Iris pigment epithelial cell (primary cell): ENCODE results near the gene OR52E1.
A peak's percentile ranks its signal among the peaks of the same experiment; 100 is the strongest.
"Not testable (repeated sequence)": the region's sequence is repeated elsewhere in the genome, so short reads cannot be mapped to it uniquely, and the experiment has no call there.

Experiments used
- DNase-seq: peaks from one replicate; pipeline ENCODE4 v3.0.0-alpha.2; 2011; ENCODE audit warnings: low read depth

The OR52E1 gene

DNA sequence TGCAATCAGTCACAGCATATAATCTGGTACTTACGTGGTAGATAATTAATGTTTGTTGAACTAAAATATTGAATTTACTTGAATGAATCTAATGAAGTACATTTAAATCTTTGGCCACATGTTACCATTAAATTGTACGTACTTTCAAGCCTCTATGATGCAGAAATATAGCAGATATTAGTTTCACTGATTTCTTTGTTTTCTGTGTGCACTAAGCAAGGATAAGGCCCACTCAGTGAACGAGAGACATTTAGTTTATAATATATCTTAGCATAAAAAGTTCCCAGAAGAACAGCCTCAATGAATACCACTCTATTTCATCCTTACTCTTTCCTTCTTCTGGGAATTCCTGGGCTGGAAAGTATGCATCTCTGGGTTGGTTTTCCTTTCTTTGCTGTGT, at the start of gene OR52E1:
Gene OR52E1, plus strand, starts transcription at position 301 of the 400 bp plus-strand sequence.
- no peak for DNase-seq

DNA sequence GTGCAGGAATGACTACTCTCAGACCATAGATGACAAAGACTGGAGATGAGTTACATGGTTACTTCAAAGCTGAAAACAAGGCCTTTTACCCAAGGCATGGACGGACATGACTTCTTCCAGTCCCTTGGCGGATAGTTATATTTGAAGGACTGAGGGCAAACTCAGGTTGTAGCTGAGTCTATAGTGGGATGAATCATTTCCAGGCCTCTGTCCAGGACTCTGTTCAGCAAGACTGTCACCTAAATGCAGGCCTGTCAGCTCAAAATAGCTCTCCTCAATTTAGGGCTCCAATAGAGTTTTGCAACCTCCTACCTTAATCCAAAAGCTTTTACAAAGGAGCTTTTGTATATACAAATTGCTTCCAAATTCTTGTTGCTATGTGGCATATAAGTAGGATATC, 47.4 kb upstream of the OR52E1 start:
- no peak for DNase-seq

DNA sequence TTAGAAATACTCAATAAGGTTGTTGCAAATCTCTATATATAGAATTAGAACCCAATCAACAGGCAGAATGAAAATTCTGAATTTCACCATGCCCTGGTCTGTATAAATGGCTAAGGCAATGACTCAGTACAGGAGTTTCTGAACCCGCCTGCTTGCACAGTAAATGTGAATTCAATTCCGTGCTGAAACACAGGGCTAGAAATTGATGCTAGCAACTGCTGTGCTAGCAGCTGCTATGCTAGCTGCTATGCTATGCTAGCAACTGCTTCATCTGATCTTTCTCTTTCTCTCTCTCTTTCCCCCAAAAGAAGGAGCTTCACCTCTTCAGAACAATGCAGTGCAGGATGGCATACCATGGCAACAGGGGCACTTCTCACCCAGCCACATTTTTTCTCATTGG, 32.7 kb upstream of the OR52E1 start:
- no peak for DNase-seq

DNA sequence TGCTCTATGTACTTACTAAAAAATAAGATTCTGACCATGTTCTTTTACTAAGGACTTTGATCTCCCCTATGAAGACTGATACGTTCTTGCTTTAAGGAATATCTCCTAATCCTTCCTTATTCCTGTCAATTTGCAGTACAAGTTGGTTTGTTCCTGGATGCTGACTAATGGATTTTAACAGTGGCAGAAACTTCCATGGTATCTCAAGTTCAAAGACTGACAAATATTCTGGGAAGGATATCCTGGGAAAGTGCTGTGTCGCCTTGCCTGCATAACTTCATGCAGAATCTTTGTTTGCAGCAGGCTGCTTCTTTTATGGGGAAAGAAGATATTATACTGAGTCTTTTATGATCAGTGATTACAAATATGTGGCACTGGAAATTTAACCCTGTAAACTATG, 31.4 kb upstream of the OR52E1 start:
- no peak for DNase-seq

DNA sequence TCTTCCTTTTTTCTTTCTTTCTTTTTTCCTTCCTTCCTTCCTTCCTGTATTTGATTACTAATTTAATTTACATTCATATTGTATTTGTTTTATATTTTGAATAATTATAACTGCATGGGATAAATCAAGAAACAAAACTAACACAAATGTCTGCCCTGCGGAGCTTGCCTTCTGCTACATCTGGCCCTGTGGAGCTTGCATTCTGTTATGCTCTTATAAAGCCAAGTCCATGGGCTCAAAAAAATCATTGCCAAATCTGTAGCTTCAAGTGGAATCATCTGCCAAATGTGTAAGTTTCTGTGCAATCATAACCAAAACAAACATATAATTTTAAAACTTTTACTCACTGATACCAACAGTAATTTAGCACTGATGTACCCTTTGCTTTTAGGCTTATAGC, 31.0 kb upstream of the OR52E1 start:
- no peak for DNase-seq

DNA sequence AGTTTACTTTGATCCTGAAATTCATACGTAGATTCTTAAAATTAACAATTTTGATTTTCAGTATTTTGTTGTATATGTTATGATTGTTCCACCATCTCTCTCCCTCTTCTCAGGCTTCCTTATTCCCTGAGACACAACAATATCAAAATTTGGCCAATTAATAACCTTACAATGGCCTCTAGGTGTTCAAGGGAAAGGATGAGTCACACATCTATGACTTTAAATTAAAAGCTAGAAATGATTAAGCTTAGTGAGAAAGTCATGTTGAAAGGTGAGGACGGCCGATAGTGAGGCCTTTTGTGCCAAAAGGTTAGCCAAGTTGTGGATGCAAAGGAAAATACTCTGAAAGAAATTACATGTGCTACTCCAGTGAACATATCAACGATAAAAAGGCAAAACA, 28.5 kb upstream of the OR52E1 start:
- DNase-seq = no peak

DNA sequence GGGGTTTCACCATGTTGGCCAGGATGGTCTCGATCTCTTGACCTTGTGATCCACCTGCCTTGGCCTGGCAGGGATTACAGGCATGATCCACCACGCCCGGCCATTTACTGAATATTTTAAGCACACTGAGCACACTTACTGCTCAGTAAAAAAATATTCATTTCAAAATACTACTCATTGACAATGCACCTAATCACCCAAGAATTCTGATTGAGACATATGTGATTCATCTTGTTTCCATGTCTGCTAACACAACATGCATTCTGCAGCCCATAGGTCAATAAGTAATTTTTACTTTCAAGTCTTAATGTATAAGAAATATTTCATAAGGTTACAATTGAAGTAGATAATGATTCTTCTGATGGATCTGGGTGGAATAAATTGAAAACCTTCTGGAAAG, 27.3 kb upstream of the OR52E1 start:
- DNase-seq = peak; percentile 28

DNA sequence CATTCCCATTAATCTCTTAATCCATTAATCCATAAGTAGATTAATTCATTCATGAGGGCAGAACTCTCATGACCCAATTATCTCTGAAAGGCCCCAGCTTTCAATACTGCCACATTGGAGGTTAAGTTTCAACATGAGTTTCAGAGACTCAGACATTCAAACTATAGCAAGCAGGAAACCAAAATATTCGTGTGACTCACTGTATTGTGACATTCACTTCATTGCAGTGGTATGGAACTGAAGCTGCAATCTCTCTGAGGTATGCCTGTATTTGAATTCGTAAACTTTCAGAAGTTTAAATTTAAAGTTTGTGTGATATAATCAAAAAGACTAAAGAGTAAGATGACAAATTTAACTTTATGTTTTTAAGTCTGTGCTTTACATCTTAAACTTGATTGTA, 26.0 kb upstream of the OR52E1 start:
- peak; percentile 80 for DNase-seq

DNA sequence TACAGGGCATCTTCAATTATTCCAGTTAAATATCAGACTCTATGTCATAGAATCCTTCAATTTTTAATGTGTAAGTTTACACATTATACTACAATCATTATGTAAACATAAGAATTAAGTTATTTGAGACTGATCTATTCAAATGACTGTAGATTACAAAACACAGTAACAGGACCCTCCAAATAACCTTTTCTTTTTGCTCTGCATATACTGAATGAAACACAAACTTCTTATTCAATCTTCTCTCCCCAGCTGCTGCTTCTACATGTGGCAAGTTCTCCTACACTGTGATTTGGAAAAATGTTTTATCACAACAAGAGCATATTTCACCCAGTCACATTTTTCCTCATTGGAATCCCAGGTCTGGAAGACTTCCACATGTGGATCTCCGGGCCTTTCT, 23.1 kb upstream of the OR52E1 start, which contains the start of gene OR52J3:
Gene OR52J3, plus strand, starts transcription at position 301 of the 400 bp plus-strand sequence. Its CDS starts 0 bp downstream, at position 301.
- DNase-seq = no peak

DNA sequence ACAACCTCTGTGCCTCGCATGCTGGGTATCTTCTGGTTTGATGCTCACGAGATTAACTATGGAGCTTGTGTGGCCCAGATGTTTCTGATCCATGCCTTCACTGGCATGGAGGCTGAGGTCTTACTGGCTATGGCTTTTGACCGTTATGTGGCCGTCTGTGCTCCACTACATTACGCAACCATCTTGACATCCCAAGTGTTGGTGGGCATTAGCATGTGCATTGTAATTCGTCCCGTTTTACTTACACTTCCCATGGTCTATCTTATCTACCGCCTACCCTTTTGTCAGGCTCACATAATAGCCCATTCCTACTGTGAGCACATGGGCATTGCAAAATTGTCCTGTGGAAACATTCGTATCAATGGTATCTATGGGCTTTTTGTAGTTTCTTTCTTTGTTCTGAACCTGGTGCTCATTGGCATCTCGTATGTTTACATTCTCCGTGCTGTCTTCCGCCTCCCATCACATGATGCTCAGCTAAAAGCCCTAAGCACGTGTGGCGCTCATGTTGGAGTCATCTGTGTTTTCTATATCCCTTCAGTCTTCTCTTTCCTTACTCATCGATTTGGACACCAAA, 22.5 kb upstream of the OR52E1 start:
- no peak for DNase-seq

DNA sequence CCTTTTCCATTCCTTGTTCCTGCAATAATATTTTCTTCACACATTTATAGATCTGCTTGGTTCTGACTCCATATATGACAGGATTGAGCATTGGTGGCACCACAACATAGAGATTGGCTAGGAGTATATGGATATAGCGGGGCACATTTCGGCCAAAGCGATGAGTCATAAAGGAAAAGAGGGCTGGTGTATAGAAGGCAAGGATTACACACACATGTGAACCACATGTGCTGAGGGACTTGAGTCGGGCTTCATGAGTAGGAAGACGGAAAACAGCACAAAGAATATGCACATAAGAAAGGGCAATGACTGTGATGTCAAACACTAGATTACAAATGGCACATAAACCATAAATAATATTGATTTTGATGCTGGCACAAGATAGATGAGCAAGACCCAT, 10.7 kb upstream of the OR52E1 start:
- not testable (repeated sequence) for DNase-seq

DNA sequence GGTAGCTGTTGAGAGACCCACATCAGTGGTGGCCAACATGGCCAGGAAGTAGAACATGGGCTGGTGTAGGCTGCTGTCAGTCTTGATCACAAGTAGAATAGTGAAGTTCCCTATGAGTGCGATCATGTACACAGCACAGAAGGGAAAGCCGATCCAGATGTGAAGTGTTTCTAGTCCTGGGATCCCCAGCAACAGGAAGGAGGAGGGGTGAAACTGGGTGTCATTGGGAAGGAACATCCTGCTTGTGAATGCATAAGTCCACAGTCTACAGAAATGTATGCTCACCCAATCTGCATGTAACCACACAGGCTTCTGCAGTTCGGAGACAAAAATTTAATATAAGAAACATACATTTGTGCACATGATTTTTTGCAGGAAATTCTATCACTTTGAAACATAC, 10.0 kb upstream of the OR52E1 start, which contains the start of gene OR52E2:
Gene OR52E2, minus strand, starts transcription at position 237 of the 400 bp plus-strand sequence. Its CDS starts 0 bp downstream, at position 237.
- DNase-seq = no peak

DNA sequence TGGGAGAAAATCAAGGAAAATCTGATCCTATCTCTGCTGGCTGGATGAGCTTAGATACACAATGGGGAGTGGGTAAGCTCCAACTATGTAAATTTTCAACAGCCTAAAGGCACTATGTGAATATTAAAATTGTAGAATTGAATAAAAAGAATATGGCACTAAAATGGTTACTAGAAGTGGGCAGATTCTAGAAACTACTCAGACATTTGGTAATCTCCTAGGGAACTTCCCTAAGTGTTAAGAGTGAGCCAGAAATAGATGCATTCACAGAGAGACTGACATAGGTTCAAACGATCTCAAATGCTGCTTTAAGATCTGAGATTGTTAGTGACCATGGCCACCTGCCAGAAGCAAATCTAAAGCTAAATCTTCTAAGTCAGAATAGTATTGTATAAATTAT, 4.3 kb upstream of the OR52E1 start:
- DNase-seq = no peak

DNA sequence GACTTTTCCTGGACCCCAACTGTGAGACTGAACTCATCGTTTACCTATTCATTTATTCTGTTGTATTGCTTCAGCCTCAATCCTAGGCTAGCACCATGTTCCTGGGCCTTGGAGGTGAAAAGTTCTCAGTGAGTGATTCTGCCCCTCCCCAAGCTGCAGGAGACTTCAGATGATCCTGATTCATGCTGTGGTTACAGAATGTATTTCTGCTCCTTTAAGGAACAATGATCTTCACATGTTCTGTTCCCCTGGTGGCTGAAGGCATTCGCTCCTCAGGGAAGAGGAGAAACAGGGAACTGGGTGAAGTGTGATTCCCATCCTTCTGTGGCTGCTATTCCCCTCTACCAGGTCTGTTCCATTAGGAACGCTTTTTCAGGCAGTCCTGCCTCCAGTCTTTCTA, 2.4 kb downstream of the OR52E1 start:
- DNase-seq = no peak

DNA sequence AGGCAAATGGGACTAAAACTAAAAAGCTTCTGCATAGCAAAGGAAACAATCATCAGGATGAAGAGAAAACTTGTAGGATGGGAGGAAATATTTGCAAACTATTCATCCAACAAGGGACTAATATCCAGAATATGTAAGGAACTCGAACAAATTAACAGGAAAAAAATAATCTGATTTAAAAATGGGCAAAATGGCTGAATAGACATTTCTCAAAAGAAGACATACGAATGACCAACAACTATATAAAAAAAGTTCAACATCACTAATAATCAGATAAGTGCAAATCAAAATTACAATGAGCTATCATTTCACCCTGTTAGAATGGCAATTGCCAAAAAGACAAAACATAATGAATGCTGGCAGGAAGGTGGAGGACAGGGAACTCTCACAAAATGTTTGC, 12.0 kb downstream of the OR52E1 start:
- DNase-seq = no peak

DNA sequence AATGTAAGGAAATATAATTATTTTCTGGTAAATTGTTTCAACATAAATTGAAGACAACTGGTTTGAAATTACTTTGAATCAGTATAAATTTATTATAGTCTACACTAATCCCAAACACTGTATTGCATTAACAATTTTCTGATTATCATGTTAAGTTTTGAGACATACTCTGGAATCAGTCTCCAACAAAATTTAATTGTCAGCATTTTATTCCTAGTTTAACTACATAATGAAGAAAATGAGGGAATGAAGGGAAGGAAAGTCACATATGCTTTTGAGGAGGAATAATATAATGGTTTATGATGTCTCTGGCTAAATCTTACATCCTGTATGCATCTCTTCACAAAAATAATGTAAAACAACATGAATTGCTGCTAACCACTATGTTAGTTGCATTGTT, 14.2 kb downstream of the OR52E1 start:
- DNase-seq = no peak

DNA sequence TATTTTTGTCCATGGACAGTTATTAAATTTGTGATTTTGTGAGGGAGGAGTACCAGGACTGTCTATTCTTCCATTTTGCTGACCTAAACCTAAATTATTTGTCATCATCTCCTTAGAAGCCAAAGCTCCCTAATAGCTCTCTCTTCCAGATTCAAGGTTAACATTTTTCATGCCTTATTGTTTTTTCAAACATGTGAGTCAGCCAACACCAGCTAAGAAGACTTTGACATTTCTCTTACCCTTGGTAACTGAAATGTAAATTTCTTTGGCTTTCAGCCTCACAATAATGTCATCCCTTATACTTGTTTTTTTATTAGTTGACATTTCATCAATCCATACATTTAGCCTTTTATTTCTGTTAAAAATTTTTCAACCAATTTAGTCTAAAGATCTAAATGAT, 19.2 kb downstream of the OR52E1 start:
- peak; percentile 1 for DNase-seq

DNA sequence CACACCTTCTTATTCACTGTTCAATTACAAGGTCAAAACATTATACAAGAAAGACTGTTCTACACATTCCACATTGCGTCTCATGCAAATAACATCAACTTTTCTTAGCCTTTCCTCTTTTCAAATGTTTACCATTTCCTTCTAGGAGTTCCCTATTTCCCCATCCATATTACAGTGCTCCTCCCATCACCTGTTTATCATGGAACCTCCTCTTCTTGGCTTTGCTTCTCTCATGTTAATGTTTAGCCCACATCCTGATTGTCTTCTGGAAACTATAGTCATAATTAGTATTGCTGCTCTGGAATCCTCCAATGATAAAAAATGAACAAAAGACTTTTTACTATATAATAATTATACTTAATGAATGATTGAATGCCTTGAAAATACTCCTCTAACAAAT, 21.3 kb downstream of the OR52E1 start:
- DNase-seq = no peak

DNA sequence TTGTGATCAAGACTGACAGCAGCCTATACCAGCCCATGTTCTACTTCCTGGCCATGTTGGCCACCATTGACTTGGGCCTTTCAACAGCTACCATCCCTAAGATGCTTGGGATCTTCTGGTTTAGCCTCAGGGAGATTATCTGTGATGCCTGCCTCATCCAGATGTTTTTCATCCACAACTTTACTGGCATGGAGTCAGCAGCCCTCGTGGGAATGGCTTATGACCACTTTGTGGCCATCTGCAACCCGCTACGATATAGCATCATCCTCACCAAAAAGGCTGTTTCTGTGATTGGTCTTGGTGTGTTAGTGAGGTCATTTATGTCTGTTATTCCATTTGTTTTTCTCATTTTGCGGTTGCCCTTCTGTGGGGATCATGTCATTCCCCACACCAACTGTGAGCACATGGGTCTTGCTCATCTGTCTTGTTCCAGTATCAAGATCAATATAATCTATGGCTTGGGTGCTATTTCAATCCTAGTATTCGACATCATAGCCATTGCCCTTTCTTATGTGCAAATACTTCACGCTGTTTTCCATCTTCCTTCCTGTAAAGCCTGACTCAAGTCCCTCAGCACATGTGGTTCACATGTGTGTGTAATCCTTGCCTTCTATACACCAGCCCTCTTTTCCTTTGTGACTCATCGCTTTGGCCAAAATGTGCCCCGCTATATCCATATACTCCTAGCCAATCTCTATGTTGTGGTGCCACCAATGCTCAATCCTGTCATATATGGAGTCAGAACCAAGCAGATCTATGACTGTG, 23.6 kb downstream of the OR52E1 start:
- no peak for DNase-seq

DNA sequence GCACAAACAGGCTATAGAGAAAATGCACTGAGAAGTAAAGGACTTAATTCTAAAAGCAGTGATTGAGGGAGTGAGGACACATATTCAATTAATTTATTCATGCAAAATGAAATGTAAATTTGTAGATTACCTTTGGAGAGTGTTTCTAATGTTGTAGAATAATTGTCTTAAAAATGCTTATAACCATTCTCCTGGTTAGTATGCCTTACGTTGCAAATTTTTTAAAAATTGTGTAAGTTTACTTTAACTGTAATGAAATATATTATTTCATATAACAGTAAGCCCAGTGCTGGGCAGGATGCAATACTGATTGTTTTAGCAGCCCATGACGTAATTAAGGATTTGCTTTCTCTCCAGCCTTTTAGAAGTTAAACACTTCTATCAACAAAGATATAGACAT, 26.6 kb downstream of the OR52E1 start:
- no peak for DNase-seq

DNA sequence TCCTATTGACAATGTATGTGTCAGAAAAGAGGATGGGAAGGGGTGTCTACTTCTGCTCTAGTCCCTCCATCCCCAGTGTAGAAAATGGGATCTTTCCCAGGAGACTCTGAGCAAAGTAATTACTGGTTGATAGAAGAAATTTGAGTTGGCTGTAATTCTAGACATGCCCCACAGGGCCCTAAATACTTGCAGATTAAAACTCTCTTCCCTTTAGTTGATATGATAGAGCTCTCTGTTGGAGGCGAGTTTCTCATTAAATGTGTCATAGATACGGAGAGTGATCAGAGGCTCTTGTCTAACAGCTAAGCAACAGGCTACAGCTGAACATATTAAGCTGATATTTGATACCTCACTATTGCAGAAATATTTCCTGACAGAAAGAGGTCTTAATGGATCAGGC, 32.9 kb downstream of the OR52E1 start:
- no peak for DNase-seq

DNA sequence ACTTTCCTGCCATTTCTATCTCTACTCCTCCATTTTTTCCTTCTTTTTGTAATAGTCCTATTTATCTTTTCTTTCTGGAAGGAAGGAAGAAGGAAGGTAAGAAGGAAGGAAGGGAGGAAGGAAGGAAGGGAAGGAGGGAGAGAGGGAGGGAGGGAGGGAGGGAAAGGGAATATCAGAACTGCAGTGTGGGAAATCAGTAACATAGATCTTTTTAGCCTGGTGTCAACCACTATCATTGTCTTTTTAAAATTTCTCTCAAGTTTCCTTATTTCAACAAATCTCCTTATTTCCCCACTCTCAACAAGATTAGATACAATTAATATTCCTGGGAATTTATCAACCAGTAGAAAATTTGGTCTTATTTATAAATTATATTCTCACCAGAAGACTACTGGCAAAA, 33.7 kb downstream of the OR52E1 start:
- no peak for DNase-seq

DNA sequence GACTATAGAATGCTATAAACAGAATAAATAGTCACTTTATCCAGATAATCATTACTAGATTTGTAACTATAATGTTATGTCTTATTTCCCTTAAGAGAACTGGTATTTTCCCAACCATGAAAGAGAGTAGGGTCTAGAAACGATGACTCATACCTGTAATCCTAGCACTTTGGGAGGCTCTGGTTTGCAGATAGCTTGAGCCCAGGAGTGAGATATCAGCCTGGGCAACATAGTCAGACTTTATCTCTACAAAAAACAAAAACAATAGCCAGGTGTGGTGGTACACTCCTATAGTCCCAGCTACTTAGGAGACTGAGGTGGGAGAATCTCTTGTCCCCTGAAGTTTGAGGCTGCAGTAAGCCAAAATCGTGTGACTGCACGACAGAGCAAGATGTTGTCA, 37.9 kb downstream of the OR52E1 start:
- DNase-seq = no peak

DNA sequence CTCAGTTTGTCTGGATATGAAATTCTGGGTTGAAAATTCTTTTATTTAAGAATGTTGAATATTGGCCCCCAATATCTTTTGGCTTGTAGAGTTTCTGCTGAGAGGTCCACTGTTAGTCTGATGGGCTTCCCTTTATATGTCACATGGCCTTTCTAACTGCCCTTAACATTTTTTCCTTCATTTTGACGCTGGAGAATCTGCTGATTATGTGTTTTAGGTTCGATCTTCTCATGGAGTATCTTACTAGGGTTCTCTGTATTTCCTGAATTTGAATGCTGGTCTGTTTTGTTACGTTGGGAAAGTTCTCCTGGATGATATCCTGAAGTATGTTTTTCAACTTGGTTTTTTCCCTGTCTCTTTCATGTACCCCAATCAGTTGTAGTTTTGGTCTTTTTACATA, 46.0 kb downstream of the OR52E1 start:
- DNase-seq = no peak
